Astrocyte of the spinal cord (primary cell): ENCODE data around the gene SLC9A4.

ENCODE experiments used
- DNase-seq: peaks from one replicate; pipeline ENCODE4 v3.0.0; 2011; ENCODE audit warnings: low read depth, low spot score
- H3K4me3 ChIP-seq: 2 replicates; pipeline ENCODE4 v1.5.1; 2011; ENCODE audit warnings: low read depth, mild to moderate bottlenecking, low read length, moderate library complexity
- CTCF ChIP-seq: IDR thresholded peaks from 2 replicates; pipeline ENCODE4 v1.5.1; 2012; ENCODE audit warnings: low read depth, mild to moderate bottlenecking, low read length, inconsistent platforms
- in situ Hi-C: cut with HindIII; loops from 2 replicates; pipeline ENCODE4 v1.10.0; 2017; ENCODE audit warnings: low sequenced_read_pairs

The SLC9A4 gene

GRCh38 chr2:102473020-102473419, at the start of gene SLC9A4:
TSS of gene SLC9A4 (plus strand) at chr2:102473226. CDS start at chr2:102473760, 534 bp downstream.
- in situ Hi-C loops: no loop called here
- DNase-seq: peak; percentile 45
- peak; percentile 85 for TF ChIP-seq CTCF

DNA sequence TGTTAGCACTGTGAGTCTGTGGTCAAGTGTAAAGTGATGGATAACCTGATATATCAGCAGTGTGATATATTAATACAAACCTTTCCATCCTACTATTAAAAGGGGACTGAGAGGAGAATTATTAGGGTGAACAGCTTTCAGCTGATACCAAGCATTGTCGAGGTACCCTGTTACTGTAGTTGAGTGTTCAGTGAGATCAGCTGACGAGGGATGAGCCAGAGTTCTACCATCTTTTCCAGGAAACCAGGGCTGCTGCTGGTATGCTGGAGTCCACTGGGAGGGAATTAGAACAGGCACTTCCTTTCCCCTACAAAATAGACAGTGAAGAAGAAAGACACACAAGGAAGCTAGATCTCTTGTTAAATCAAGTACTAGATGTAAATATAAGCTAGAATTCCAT, 49.7 kb upstream of the SLC9A4 start:
- H3K4me3 ChIP-seq: no peak overlapping the region
- no peak for DNase-seq
- in situ Hi-C loops: no loop called here
- TF ChIP-seq CTCF: no peak

More at GRCh38 chr2:102473020-102473419, at the start of gene SLC9A4:
- H3K4me3 ChIP-seq: no peak within 1 kb of the TSS

DNA sequence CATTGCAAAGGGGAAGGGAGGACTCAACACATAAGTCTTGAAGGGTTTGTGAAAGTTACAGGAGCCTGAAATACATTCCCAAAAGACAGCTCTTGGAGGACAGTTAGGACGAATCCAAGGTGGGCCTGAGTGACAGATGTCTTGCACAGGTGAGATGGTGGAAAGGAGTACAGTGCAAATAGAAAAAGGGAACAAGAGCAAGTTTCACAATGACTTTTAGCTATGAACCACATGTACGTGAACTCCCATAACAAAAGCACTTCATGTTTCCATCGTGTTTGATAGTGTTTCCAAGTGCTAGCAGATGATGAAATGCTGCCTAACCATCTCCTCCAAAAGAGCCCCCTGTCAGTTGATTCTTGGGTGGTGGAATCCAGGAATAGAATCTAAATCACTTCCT, 48.3 kb upstream of the SLC9A4 start:
- no peak overlapping the region for H3K4me3 ChIP-seq
- DNase-seq: no peak
- no peak for TF ChIP-seq CTCF
- in situ Hi-C loops: no loop called here

DNA sequence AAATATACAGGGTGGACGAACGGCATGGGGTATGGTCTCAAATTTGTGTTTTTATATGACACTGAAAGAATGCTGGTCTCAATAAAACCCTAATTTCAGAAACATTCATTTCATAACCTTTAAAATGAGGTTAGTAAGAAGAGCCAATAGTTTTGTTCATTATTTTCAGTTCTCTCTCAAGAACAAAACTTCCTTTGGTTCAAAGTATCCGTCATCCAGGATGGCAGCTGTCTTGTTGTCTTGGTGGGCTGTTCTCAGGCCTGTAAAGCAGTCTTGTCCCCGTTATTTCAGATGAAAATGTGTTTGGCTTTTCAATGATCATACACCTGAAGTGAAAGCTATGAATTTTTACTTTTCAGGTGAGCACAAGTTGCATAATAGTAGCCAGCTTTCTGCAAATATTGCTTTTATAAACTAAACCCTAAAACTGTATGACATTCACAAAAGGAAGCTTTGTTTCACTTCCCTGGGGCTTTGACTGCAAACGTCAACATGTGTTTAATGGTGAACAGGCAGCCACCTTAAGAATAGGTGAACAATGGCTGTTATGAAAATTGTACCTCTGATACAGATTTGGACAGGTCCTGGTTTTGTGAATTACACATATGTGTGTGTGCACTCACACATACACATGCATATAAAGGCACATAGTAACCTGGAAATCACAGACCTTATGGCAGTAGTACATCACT, 47.4 kb upstream of the SLC9A4 start:
- no peak overlapping the region for H3K4me3 ChIP-seq
- TF ChIP-seq CTCF: no peak
- no peak for DNase-seq
- in situ Hi-C loops: no loop called here

DNA sequence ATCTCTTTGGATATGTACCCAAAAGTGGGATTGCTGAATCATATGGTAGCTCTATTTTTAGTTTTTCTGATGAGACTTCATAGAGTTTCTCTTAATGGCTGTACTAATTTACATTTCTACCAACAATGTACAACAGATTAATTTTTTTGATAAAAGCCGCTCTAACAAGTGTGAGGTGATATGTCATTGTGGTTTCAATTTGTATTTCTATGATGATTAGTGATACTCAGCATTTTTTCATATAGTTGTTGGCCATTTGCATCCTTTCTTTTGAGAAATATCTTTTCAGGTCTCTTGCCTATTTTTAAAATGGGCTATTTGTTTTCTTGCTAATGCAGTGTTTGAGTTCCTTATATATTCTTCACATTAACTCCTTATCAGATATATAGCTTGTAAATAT, 45.8 kb upstream of the SLC9A4 start:
- DNase-seq: no peak
- no peak overlapping the region for H3K4me3 ChIP-seq
- no peak for TF ChIP-seq CTCF
- in situ Hi-C loops: no loop called here

DNA sequence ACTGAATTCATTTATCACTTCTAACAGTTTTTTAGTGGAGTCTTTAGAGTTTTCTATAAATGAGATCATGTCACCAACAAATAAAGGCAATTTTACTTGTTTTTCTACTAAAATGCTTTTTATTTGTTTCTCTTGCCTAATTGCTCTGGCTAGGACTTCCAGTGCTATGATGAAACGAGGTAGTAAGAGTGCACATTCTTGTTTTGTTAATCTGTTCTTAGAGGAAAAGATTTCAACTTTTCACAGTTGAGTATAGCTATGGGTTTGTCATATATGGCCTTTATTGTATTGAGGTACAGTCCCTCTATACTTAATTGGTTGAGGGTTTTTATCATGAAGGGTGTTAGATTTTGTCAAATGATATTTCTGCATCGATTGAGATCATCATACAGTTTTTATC, 44.5 kb upstream of the SLC9A4 start:
- H3K4me3 ChIP-seq: no peak overlapping the region
- no peak for TF ChIP-seq CTCF
- DNase-seq: no peak
- in situ Hi-C loops: no loop called here
